ENCODE data around the gene HTR3A.

DNA sequence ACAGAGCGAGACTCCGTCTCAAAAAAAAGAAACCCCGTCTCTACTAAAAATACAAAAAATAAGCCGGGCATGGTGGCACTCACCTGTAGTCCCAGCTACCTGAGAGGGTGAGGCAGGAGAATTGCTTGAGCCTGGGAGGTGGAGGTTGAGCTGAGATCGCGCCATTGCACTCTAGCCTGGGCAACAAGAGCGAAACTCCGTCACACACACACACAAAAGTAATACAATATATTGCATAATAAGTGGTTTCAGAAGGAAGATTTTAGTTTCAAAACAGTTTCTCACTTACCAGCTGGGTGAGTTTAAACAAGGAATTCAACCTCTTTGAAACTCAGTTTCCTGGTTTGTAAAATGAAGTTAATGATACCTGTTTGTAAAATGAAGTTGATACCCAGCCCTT, 32.7 kb upstream of the HTR3A start:
- TF ChIP-seq GATA3 (IDR thresholded peaks at IDR 0.05; ENCODE audit: low read depth, low read length) (no peak), GATA2 (IDR thresholded peaks at IDR 0.05; ENCODE audit: low read depth, low read length) (no peak)
